ENCODE data around the gene HADHB. TPM values are rescaled to one million over a fixed set of nuclear protein-coding genes. Genes with fewer than 3 reads are reported as not detected.

The HADHB gene
- total and polyA plus RNA-seq, 10 of the 15 experiments (the other 5 are each of a cell fraction or from before 2014, with no cell fraction given), result 53.7 to 145 (median 85.5) TPM

GRCh38 chr2:26298286-26298637, 53.5 kb downstream of the HADHB start:
- H3K4me2 ChIP-seq (ENCODE audit: control insufficient read depth, insufficient read depth), result peak overlapping the region; percentile 96
- in situ Hi-C loops (cut with MboI) (no loop called here), intact Hi-C loops (cut with micrococcal nuclease; ENCODE audit: unreplicated experiment) (no loop called here)
- H3K9me3 ChIP-seq (replicated peaks; ENCODE audit: control insufficient read depth, insufficient read depth, low read length), result no peaks in the 10 kb centered on the region
- no peaks in the 10 kb centered on the region for H3K27me3 ChIP-seq (replicated peaks in 1 of 2; ENCODE audit: control insufficient read depth in 2 of 2, insufficient read depth in 2 of 2, low read length in 1 of 2)
- SMC1A ChIA-PET (ENCODE audit: uncharacterized antibody, unreplicated experiment), result interaction anchor here (1.1 to 3.0 kb wide), 3 partner anchors 29 to 55 kb away, joined by 3 to 10 read pairs (median 8); no protein-coding TSS in a partner anchor
- ATAC-seq (no peak), FAIRE-seq (no peak), DNase-seq (ENCODE audit: low read depth, low spot score) (no peak)
- H4K20me1 ChIP-seq (ENCODE audit: control insufficient read depth, insufficient read depth), result no peaks in the 10 kb centered on the region
- peaks cover 4% of the 10 kb centered on the region; the same call in 1 of the 2 replicates for H3K4me1 ChIP-seq (ENCODE audit: control insufficient read depth, insufficient read depth, low read length)
- H3K27ac ChIP-seq (ENCODE audit: control insufficient read depth, insufficient read depth), result no peak overlapping the region
- BruUV-seq (replicated peaks), result no TSS peak
- peak overlapping the region; percentile 78 for H2AFZ ChIP-seq (ENCODE audit: control insufficient read depth, low read depth, low read length)
- POLR2A ChIA-PET, result interaction anchor here (0.8 to 2.7 kb wide), 2 partner anchors 54 to 60 kb away, joined by 3 to 24 read pairs; partner anchors contain the start of genes HADHA and HADHB
- 75% methylated on average over 17 of the region's 17 CpGs for WGBS (ENCODE audit: insufficient coverage, insufficient replicate concordance, low lambda C conversion rate, missing lambda C conversion rate)
- no peaks in the 10 kb centered on the region for H3K79me2 ChIP-seq (ENCODE audit: control insufficient read depth, insufficient read depth, low read length)
- RAD21 ChIA-PET (ENCODE audit: unreplicated experiment), result interaction anchor here (0.6 kb wide), 1 partner anchor 536 kb away, joined by 4 read pairs; no protein-coding TSS in a partner anchor
- H3K9ac ChIP-seq (ENCODE audit: control insufficient read depth, insufficient read depth, low read length), result 0 out of 2 replicates have a peak overlapping the region, but pooled peaks have one; percentile 58
- H3K36me3 ChIP-seq (ENCODE audit: control insufficient read depth in 2 of 2, insufficient read depth in 2 of 2, low read length in 1 of 2), result no peaks in the 10 kb centered on the region
- CTCF ChIA-PET, result no interaction called here
- TF ChIP-seq MTA2 (IDR thresholded peaks at IDR 0.05; ENCODE audit: low read depth), result no peak
- TF ChIP-seq SREBF1 (IDR thresholded peaks at IDR 0.05; ENCODE audit: low read length), result no peak
- TF ChIP-seq, protein P1, sequence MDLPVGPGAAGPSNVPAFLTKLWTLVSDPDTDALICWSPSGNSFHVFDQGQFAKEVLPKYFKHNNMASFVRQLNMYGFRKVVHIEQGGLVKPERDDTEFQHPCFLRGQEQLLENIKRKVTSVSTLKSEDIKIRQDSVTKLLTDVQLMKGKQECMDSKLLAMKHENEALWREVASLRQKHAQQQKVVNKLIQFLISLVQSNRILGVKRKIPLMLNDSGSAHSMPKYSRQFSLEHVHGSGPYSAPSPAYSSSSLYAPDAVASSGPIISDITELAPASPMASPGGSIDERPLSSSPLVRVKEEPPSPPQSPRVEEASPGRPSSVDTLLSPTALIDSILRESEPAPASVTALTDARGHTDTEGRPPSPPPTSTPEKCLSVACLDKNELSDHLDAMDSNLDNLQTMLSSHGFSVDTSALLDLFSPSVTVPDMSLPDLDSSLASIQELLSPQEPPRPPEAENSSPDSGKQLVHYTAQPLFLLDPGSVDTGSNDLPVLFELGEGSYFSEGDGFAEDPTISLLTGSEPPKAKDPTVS (IDR thresholded peaks at IDR 0.05; ENCODE audit: low read depth, low read length), result no peak
- peak overlapping the region; percentile 57; the same call in 1 of the 2 replicates for H3K4me3 ChIP-seq
